Activated T-helper 2 cell treated with anti-CD3 and anti-CD28 coated beads, Interferon-gamma antibody, Interleukin-2, Interleukin-4, amounts not matched to agents 10 μg/mL and 5 μg/mL and 100 μg/mL, durations not matched to agents 14 hours and 24 hours and 36 hours (primary cell): Measurements from ENCODE around the gene TVP23C. TPM values are rescaled to one million over a fixed set of nuclear protein-coding genes. Genes with fewer than 3 reads are reported as not detected.
"Not testable (repeated sequence)": the region's sequence is repeated elsewhere in the genome, so short reads cannot be mapped to it uniquely, and the experiment has no call there.

Experiments used
- DNase-seq: peaks from one replicate; pipeline ENCODE4 v3.0.0; 2021; ENCODE audit warnings: low spot score
- H3K27ac Mint-ChIP-seq: one replicate; pipeline ENCODE4 v1.8.0; 2021; ENCODE audit warnings: mixed read lengths
- H3K27me3 Mint-ChIP-seq: one replicate; pipeline ENCODE4 v1.8.0; 2021; ENCODE audit warnings: low read depth, mixed read lengths
- H3K36me3 Mint-ChIP-seq: one replicate; pipeline ENCODE4 v1.8.0; 2021; ENCODE audit warnings: low read depth, mixed read lengths
- H3K4me1 Mint-ChIP-seq: one replicate; pipeline ENCODE4 v1.8.0; 2021; ENCODE audit warnings: low read depth, mixed read lengths
- H3K4me3 Mint-ChIP-seq: one replicate; pipeline ENCODE4 v1.8.0; 2021; ENCODE audit warnings: low read depth, mild to moderate bottlenecking, moderate library complexity, mixed read lengths
- H3K9me3 Mint-ChIP-seq: one replicate; pipeline ENCODE4 v1.8.0; 2021; ENCODE audit warnings: mixed read lengths
- intact Hi-C: fragments of 100-400 bp; cut with micrococcal nuclease; formaldehyde crosslinking; loops from one replicate; pipeline ENCODE4 v1.15.1; 2023
- total RNA-seq: library from RNA; stranded (reverse); gene quantifications from 2 replicates; pipeline ENCODE4 v1.2.3, GENCODE V29; 2022

Gene TVP23C
- total RNA-seq, result 11.1 and 11.9 TPM in 2 replicates

- peak; percentile 69 for DNase-seq
- Mint-ChIP-seq H3K4me1 (peaks cover 11% of the 10 kb centered on the region), H3K27ac (peak within 1 kb of the TSS; percentile 94), H3K36me3 (peaks cover 17% of the 10 kb centered on the region), H3K4me3 (peak within 1 kb of the TSS; percentile 97)
- intact Hi-C loops, H3K27me3 Mint-ChIP-seq, H3K9me3 Mint-ChIP-seq: not testable (repeated sequence)
Observed at GRCh38 chr17:15563375-15563857, at the start of gene TVP23C. TVP23C (minus strand) TSS chr17:15563483; CDS start chr17:15563448, 35 bp downstream.

GRCh38 chr17:15592960-15593359 is 29.7 kb upstream of the TVP23C start:
- H3K27ac Mint-ChIP-seq, H3K27me3 Mint-ChIP-seq, H3K4me3 Mint-ChIP-seq, intact Hi-C loops, H3K36me3 Mint-ChIP-seq, DNase-seq, H3K9me3 Mint-ChIP-seq: not testable (repeated sequence)
- H3K4me1 Mint-ChIP-seq, result peaks cover 28% of the 10 kb centered on the region

GRCh38 chr17:15591986-15592385 is 28.7 kb upstream of the TVP23C start:
- H3K4me3 Mint-ChIP-seq, DNase-seq, H3K27ac Mint-ChIP-seq, H3K36me3 Mint-ChIP-seq, H3K27me3 Mint-ChIP-seq, intact Hi-C loops, H3K9me3 Mint-ChIP-seq: not testable (repeated sequence)
- H3K4me1 Mint-ChIP-seq, result peaks cover 31% of the 10 kb centered on the region

- H3K27ac Mint-ChIP-seq, H3K9me3 Mint-ChIP-seq, DNase-seq, H3K36me3 Mint-ChIP-seq, H3K27me3 Mint-ChIP-seq, intact Hi-C loops: not testable (repeated sequence)
- peak overlapping the region; percentile 13 for H3K4me3 Mint-ChIP-seq
- peaks cover 35% of the 10 kb centered on the region for H3K4me1 Mint-ChIP-seq
Observed at GRCh38 chr17:15590844-15591243, 27.6 kb upstream of the TVP23C start.

GRCh38 chr17:15589544-15590536 is 26.6 kb upstream of the TVP23C start:
- peak; percentile 18 for DNase-seq
- H3K4me3 Mint-ChIP-seq, result peak overlapping the region; percentile 49
- H3K4me1 Mint-ChIP-seq, result peaks cover 35% of the 10 kb centered on the region
- intact Hi-C loops, H3K9me3 Mint-ChIP-seq, H3K36me3 Mint-ChIP-seq, H3K27me3 Mint-ChIP-seq: not testable (repeated sequence)
- peak overlapping the region; percentile 66 for H3K27ac Mint-ChIP-seq

GRCh38 chr17:15588017-15588416 is 24.7 kb upstream of the TVP23C start:
- intact Hi-C loops, H3K27me3 Mint-ChIP-seq, H3K4me3 Mint-ChIP-seq, DNase-seq, H3K27ac Mint-ChIP-seq, H3K9me3 Mint-ChIP-seq, H3K36me3 Mint-ChIP-seq: not testable (repeated sequence)
- peaks cover 31% of the 10 kb centered on the region for H3K4me1 Mint-ChIP-seq

GRCh38 chr17:15583313-15583712 is 20.0 kb upstream of the TVP23C start:
- H3K27ac Mint-ChIP-seq, DNase-seq, H3K9me3 Mint-ChIP-seq, H3K4me1 Mint-ChIP-seq, intact Hi-C loops, H3K36me3 Mint-ChIP-seq, H3K4me3 Mint-ChIP-seq: not testable (repeated sequence)
- H3K27me3 Mint-ChIP-seq, result peaks cover 18% of the 10 kb centered on the region

- H3K9me3 Mint-ChIP-seq, H3K4me3 Mint-ChIP-seq, H3K27ac Mint-ChIP-seq, intact Hi-C loops, H3K36me3 Mint-ChIP-seq, H3K4me1 Mint-ChIP-seq, DNase-seq: not testable (repeated sequence)
- peaks cover 19% of the 10 kb centered on the region for H3K27me3 Mint-ChIP-seq
Observed at GRCh38 chr17:15581462-15581861, 18.2 kb upstream of the TVP23C start.

- H3K4me1 Mint-ChIP-seq, H3K9me3 Mint-ChIP-seq, H3K4me3 Mint-ChIP-seq, H3K36me3 Mint-ChIP-seq, intact Hi-C loops, DNase-seq, H3K27ac Mint-ChIP-seq: not testable (repeated sequence)
- peaks cover 17% of the 10 kb centered on the region for H3K27me3 Mint-ChIP-seq
Observed at GRCh38 chr17:15576848-15577247, 13.6 kb upstream of the TVP23C start.

- DNase-seq, intact Hi-C loops, H3K4me3 Mint-ChIP-seq, H3K9me3 Mint-ChIP-seq, H3K27ac Mint-ChIP-seq, H3K36me3 Mint-ChIP-seq, H3K4me1 Mint-ChIP-seq: not testable (repeated sequence)
- H3K27me3 Mint-ChIP-seq, result peaks cover 16% of the 10 kb centered on the region
Observed at GRCh38 chr17:15574660-15575059, 11.4 kb upstream of the TVP23C start.

- not testable (repeated sequence) for H3K4me1 Mint-ChIP-seq, H3K36me3 Mint-ChIP-seq
Observed at GRCh38 chr17:15573870-15574269, 10.6 kb upstream of the TVP23C start.

GRCh38 chr17:15562613-15563374 is 489 bp downstream of the TVP23C start:
- DNase-seq, H3K9me3 Mint-ChIP-seq, H3K27me3 Mint-ChIP-seq, intact Hi-C loops: not testable (repeated sequence)
- H3K4me1 Mint-ChIP-seq, result peaks cover 13% of the 10 kb centered on the region
- peaks cover 17% of the 10 kb centered on the region for H3K36me3 Mint-ChIP-seq
- H3K27ac Mint-ChIP-seq, result peak overlapping the region; percentile 94
- H3K4me3 Mint-ChIP-seq, result peak overlapping the region; percentile 97

More at GRCh38 chr17:15573870-15574269, 10.6 kb upstream of the TVP23C start:
- H3K9me3 Mint-ChIP-seq, H3K4me3 Mint-ChIP-seq, H3K27ac Mint-ChIP-seq, DNase-seq, intact Hi-C loops: not testable (repeated sequence)
- peaks cover 18% of the 10 kb centered on the region for H3K27me3 Mint-ChIP-seq
